ENCODE data around the gene SLC35F4. TPM values are rescaled to one million over a fixed set of nuclear protein-coding genes. Genes with fewer than 3 reads are reported as not detected.

SLC35F4 gene
- total and polyA plus RNA-seq, 2 of the 8 experiments (the other 6 are each of a cell fraction or from before 2014, with no cell fraction given): not detected

DNA sequence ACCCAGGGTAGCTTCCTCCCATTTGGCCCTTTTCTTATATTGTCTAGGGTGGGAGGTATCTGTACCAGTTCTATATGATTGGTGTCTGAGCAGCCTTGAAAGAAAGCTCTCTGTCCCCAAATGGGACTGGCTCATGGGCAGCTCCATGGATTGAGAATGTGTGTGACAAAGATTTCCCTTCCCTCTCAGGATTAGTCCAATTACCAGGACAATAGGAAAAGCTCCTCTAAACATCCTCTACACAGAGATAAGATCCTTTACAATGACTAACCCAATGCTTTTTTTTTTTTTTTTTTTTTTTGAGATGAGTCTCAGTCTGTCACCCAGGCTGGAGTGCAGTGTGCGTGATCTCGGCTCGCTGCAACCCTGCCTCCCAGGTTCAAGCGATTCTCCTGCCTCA lies 112.1 kb downstream of the SLC35F4 start:
- Histone ChIP-seq H2BK120ac (replicated peaks; ENCODE audit: low read depth, low read length) (no peak overlapping the region), H3K23me2 (ENCODE audit: low read depth, low read length) (no peaks in the 10 kb centered on the region), H4K20me1 (replicated peaks in 1 of 2; ENCODE audit: control insufficient read depth in 1 of 2, insufficient read depth in 2 of 2, low read length in 2 of 2) (no peaks in the 10 kb centered on the region), H2BK20ac (ENCODE audit: low read length) (no peak overlapping the region), H2BK15ac (ENCODE audit: low read length) (no peak overlapping the region), H3K36me3 (ENCODE audit: control insufficient read depth in 2 of 4, insufficient read depth in 4 of 4, low read length in 3 of 4) (no peaks in the 10 kb centered on the region), H3K14ac (ENCODE audit: insufficient read length) (no peak overlapping the region), H3K56ac (replicated peaks; ENCODE audit: insufficient read length, low read depth, low read length) (no peak overlapping the region), H2BK12ac (ENCODE audit: low read depth, low read length) (no peak overlapping the region), H3K79me1 (ENCODE audit: low read depth, low read length) (no peaks in the 10 kb centered on the region), H3K4me3 (ENCODE audit: extremely low read depth in 1 of 4, insufficient read depth in 2 of 4, low read depth in 3 of 4, low read length in 4 of 4) (no peak overlapping the region), H3K18ac (ENCODE audit: extremely low read depth, low read length) (no peak overlapping the region), H2BK5ac (ENCODE audit: low read depth, low read length) (no peak overlapping the region), H3K23ac (ENCODE audit: insufficient read length) (no peak overlapping the region), H4K8ac (ENCODE audit: extremely low read depth, insufficient read depth, low read length) (no peak overlapping the region), H3K79me2 (ENCODE audit: control insufficient read depth in 1 of 2, insufficient read depth in 2 of 2, low read length in 2 of 2) (no peaks in the 10 kb centered on the region), H3K9ac (replicated peaks in 1 of 4; ENCODE audit: extremely low read depth in 1 of 4, low read depth in 3 of 4, low read length in 3 of 4) (no peak overlapping the region), H2AK5ac (ENCODE audit: low read depth, low read length) (no peak overlapping the region), H4K91ac (replicated peaks; ENCODE audit: insufficient read length, low read length) (no peak overlapping the region), H3K4me2 (ENCODE audit: insufficient read depth in 1 of 2, low read depth in 2 of 2, low read length in 2 of 2) (no peak overlapping the region), H2AFZ (ENCODE audit: low read length) (no peak overlapping the region), H3K27me3 (replicated peaks in 1 of 4; ENCODE audit: control insufficient read depth in 3 of 4, extremely low read depth in 1 of 4, insufficient read depth in 3 of 4, low read length in 3 of 4) (no peaks in the 10 kb centered on the region), H3K9me3 (ENCODE audit: insufficient read depth in 2 of 2, low read depth in 1 of 2, low read length in 1 of 2) (no peaks in the 10 kb centered on the region), H3K4ac (replicated peaks; ENCODE audit: insufficient read length, low read depth, low read length) (no peak overlapping the region), H3K4me1 (replicated peaks in 1 of 4; ENCODE audit: control insufficient read depth in 3 of 4, insufficient read depth in 4 of 4, low read length in 3 of 4) (no peaks in the 10 kb centered on the region), H3K27ac (ENCODE audit: low read depth, low read length) (no peak overlapping the region), H4K5ac (ENCODE audit: insufficient read length, low read depth, low read length) (no peak overlapping the region)
- POLR2A ChIA-PET (ENCODE audit: partially characterized antibody): interaction anchor here (1.1 kb wide), 1 partner anchor 9 kb away, joined by 3 read pairs; no protein-coding TSS in a partner anchor
- DNase-seq (ENCODE audit: low read depth in 1 of 2, low spot score in 2 of 2) (no peak), FAIRE-seq (no peak)
- TF ChIP-seq POU5F1 (IDR thresholded peaks at IDR 0.05; ENCODE audit: low read depth, low read length): no peak
- no peak for TF ChIP-seq TAF7 (optimal IDR thresholded peaks at IDR 0.05; ENCODE audit: borderline replicate concordance, low read depth, low read length)
- no peak for TF ChIP-seq HDAC6 (IDR thresholded peaks at IDR 0.05; ENCODE audit: low read depth, low read length)
- no peak for TF ChIP-seq KDM4A (IDR thresholded peaks at IDR 0.05; ENCODE audit: low read depth, low read length, severe bottlenecking)
- TF ChIP-seq RBBP5 (IDR thresholded peaks at IDR 0.05; ENCODE audit: borderline replicate concordance, low read depth, low read length): no peak
- no peak for TF ChIP-seq ZNF274 (IDR thresholded peaks at IDR 0.05; ENCODE audit: borderline replicate concordance, extremely low read depth, low read length)
- no peak for TF ChIP-seq SUZ12 (IDR thresholded peaks at IDR 0.05; ENCODE audit: low read length)
- TF ChIP-seq PHF8 (conservative IDR thresholded peaks at IDR 0.05; ENCODE audit: low read depth, low read length): no peak
- no peak for TF ChIP-seq SIRT6 (IDR thresholded peaks at IDR 0.05; ENCODE audit: low read length)
- TF ChIP-seq TAF1 (IDR thresholded peaks at IDR 0.05; ENCODE audit: low read depth, low read length): no peak
- 100% methylated on average over 4 of the region's 4 CpGs; no CpG with 5 or more reads in 1 of the 2 experiments for WGBS, 2 experiments (ENCODE audit: extremely low coverage in 1 of 2, insufficient coverage in 1 of 2, insufficient read length in 1 of 2, insufficient replicate concordance in 2 of 2, low coverage in 1 of 2, low lambda C conversion rate in 2 of 2, missing lambda C conversion rate in 1 of 2)
- CTCF ChIA-PET (ENCODE audit: partially characterized antibody): no interaction called here
